Measurements from ENCODE around the gene SSU72. TPM values are rescaled to one million over a fixed set of nuclear protein-coding genes. Genes with fewer than 3 reads are reported as not detected.
A peak's percentile ranks its signal among the peaks of the same experiment; 100 is the strongest.

Gene SSU72
- polyA plus RNA-seq, 3 donors = 79.9 to 85.8 (median 80.6) TPM

GRCh38 chr1:1552263-1552639, 22.4 kb downstream of the SSU72 start:
- no peak for DNase-seq (ENCODE audit: extremely low read depth in 1 of 11, low read depth in 9 of 11, low spot score in 4 of 11)

- no peak for DNase-seq (ENCODE audit: extremely low read depth in 1 of 11, low read depth in 9 of 11, low spot score in 4 of 11)
Observed at GRCh38 chr1:1551524-1552262, 23.0 kb downstream of the SSU72 start.

DNA sequence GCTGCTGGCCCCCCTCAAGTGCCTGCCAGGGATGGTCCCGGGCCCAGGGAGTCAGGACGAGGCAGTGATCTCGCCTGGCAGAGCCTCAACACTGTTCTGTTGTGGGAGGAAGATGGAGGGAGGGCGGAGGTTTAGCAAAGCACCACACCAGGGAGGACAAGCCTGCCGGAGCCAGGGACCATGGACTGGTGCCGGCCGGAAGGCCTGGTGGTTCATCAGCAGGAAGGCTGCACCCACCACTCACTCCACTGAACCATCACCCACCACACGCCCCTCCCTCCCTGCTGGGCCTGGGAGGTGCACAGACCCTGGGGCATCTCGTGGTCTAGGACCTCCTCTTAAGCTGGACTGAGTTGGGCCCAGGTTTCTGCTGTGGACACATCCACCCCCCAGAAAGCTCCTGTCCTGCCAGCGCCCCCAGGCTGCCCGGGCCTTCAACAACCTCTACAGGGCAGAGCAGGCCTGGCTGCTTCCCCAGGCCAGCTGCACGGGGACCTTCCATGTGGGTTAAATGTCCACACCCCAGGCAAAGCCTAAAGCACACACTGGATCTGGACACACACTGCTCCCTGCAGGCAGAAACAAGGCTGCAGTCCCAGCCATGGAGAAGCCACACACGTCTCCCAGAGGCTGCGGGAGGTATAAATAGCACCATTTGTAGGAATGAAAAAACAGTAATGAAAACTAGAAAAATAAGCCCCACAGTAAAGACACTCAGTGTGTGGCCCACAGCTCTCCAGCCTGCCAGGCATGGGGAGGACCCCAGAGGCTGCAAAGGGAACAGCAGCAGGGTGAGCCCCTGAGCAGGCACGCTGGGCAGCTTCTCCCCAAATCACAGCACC, 23.9 kb downstream of the SSU72 start:
- no peak for DNase-seq (ENCODE audit: extremely low read depth in 1 of 11, low read depth in 9 of 11, low spot score in 4 of 11)

- DNase-seq (ENCODE audit: extremely low read depth in 1 of 11, low read depth in 9 of 11, low spot score in 4 of 11) = no peak
Observed at GRCh38 chr1:1550087-1550486, 24.6 kb downstream of the SSU72 start.

DNA sequence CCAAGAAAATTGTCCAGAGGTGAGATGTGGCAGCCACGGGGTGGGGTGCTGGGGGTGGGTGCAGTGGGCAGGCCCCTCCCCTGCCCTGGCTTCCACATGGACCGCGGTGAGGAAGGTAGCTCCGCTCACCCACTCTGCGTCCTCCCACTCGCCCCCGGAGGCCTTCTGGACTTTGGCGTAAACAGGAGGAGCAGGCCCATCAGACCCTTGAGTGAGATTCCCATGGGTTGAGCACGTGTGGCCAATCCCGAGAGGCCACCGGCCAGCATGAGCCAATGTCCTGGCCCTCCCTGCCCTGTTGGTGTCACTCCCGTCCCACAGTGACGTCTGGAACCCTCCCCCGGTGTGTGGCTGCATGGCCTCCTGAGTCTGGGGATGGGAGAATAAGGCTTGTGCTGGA, 26.1 kb downstream of the SSU72 start:
- no peak for DNase-seq (ENCODE audit: extremely low read depth in 1 of 11, low read depth in 9 of 11, low spot score in 4 of 11)

DNA sequence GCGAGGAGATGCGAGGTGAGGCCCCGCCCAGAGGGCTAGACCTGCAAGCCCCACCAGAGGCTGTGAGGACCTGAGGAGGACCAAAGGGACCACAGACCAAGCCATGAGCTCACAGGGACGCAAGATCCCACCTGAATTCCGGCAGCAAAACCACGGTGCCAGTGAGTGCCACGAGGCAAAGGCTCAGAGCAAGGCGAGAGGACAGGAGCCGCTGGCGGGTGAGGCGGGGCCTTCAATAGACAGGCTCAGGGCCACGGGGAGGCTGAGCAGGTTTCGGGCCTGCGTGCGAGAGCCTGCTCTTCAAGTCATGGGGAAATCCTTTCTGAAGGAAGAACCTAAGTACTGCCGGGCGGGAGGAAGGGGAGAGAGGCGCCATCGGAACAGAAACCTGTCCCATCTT, 27.2 kb downstream of the SSU72 start:
- no peak for DNase-seq (ENCODE audit: extremely low read depth in 1 of 11, low read depth in 9 of 11, low spot score in 4 of 11)

GRCh38 chr1:1547011-1547410, 27.7 kb downstream of the SSU72 start:
- no peak for DNase-seq (ENCODE audit: extremely low read depth in 1 of 11, low read depth in 9 of 11, low spot score in 4 of 11)

GRCh38 chr1:1545946-1546737, 28.5 kb downstream of the SSU72 start:
- no peak for DNase-seq (ENCODE audit: extremely low read depth in 1 of 11, low read depth in 9 of 11, low spot score in 4 of 11)

DNA sequence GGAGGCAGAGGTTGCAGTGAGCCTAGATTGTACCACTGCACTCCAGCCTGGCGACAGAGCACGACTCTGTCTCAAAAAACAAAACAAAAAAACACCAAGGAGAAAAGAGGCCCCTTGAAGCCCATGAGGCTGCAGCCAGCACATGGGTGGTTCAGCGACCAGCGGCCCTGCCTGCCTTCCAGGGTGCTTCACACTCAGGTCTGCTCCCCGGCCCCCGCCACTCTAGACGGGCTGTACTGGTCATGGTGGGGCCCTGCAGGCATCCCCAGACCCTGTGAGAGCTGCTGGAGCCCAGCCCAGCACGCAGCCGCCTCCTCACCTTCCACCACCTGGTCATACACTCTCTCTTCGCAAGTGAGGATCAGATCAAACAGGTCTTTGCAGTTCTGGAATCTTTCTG, 30.1 kb downstream of the SSU72 start:
- no peak for DNase-seq (ENCODE audit: extremely low read depth in 1 of 11, low read depth in 9 of 11, low spot score in 4 of 11)

GRCh38 chr1:1543706-1544099, 31.0 kb downstream of the SSU72 start:
- no peak for DNase-seq (ENCODE audit: extremely low read depth in 1 of 11, low read depth in 9 of 11, low spot score in 4 of 11)

GRCh38 chr1:1542766-1543705, 31.6 kb downstream of the SSU72 start:
- DNase-seq (ENCODE audit: extremely low read depth in 1 of 11, low read depth in 9 of 11, low spot score in 4 of 11) = no peak

DNA sequence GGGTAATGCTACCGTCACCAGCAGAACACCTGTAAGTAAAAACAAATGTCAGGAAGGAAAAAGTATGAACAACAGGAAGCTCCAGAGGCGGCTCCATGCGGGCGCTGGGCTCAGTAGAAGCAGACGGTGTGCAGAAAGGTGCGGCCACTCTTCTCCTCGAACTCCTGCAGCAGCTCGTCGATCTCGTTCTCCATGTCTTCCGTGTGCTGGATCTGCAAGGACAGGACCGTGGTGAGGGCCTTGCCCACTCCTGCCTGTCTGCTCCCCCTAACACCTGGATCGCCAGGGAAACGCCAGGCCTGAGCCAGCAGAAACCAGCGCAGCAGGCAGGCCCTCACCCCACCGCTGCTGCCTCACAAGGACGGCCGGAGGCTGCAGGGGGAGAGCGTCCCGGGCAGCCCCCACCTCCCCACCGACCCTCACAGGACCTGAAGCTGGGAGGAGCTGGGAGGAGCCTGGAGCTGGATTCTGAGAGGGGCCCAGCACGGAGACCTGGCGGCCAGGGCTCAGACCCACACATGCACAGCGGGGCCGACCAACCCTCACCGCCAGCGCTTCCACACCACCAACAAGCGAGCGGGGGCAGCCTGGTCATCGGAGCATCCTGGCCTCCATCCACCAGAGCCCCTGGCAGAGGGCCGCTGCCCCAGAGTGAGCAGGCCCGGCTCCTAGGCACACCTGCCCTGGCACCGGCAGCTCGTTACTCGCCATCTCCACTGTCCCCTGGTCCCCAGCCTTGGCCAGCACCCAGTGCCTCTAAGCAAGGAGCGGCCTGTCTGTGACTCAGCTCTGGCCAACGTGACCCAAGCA, 32.5 kb downstream of the SSU72 start:
- DNase-seq (ENCODE audit: extremely low read depth in 1 of 11, low read depth in 9 of 11, low spot score in 4 of 11) = no peak

DNA sequence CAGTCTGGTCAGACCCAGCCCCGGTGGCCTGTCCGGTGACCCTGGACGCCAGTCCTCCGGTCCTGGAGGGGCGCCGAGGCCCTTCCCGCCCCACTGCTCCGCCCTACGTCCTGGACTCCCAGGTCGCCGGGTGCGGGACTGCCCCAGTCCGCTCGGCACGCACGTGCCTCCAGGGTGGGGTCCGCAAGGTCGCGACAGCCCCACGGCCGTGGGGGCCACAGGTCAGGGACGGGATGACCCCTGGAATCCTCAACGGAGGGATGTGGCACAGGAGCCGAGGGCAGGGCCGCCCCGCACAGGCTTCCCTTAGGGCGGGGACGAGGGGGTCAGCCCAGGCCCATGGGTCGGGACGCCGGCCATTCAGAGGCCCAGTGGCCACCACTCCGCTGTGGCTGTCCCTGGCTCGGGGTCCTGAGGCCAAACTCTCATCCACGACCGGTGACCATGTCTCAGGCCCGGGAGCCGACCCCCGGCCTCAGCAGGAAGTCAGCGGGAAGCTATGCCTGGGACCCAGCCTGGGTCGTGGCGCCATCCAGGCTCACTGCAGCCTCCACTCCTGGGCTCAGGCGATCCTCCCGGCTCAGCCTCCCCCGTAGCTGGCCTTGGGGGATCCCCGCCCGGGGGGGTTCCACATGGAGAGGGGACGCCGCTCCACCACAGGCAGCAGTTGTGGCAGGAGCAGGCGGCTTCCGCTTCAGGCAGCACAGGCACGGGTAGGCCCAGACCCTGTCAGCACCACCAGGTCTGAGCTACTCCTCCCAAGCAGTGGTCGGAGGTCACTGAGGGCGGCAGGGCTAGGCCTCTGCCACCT, 33.6 kb downstream of the SSU72 start:
- DNase-seq (ENCODE audit: extremely low read depth in 1 of 11, low read depth in 9 of 11, low spot score in 4 of 11) = no peak

- peak; percentile 29 to 76 (median 70) for DNase-seq (ENCODE audit: extremely low read depth in 1 of 11, low read depth in 9 of 11, low spot score in 4 of 11)
Observed at GRCh38 chr1:1540090-1540817, 34.4 kb downstream of the SSU72 start, which contains the start of gene TMEM240. Gene TMEM240 (minus strand): TSS chr1:1540624. CDS start chr1:1540346, 278 bp downstream.

DNA sequence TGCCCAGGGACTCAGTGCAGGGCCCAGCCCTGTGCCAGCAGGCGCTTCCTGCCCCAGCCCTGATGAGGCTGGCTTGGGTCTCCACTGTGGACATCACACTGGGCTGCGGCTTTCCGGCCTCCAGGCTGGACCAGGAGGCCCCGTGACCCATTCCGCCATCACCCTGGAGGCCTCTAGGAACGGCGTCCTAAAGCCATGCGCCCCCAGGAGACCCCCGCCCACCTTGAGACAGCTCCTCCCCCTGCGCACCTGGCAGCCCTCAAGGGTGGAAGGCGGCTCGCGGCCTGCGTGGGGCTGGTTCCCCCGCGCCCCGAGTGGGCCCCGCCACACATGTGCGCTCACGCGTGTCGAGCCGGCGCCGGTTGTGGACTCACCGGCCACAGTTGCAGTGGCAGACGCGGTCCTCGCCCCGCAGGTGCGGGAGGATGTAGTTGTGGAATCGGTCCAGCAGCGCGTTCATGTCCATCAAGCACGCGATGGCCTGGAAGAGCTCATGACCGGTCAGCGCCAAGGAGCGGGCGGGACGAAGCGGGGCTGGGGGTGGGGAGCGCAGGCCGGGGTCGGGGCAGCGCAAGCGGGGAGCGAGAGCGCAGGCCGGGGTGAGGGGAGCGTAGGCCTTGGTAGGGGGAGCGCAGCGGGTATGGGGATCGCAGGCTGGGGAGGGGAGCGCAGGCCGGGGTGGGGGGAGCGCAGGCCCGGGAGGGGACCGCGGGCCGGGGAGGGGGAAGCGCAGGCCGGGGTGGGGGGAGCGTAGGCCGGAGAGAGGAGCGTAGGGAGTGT, 35.2 kb downstream of the SSU72 start:
- peak in 4 of 11 donors; percentile 32 to 41 (median 34) for DNase-seq (ENCODE audit: extremely low read depth in 1 of 11, low read depth in 9 of 11, low spot score in 4 of 11)

DNA sequence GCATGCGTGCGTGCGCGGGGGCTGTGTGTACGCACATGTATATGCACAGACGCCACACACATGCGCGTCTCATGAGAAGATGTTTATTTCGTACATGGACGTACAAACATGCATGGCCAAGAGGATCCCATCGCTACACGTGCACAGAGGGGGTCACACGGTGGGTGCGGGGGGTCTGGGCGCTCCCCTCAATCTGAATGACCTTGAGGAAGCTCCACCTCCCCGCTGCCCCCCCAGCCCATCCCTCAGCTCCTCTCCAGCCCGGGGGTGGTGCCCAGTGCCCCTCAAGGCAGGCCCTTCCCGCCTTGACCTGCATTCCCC, 35.7 kb downstream of the SSU72 start:
- DNase-seq (ENCODE audit: extremely low read depth in 1 of 11, low read depth in 9 of 11, low spot score in 4 of 11) = no peak
